Right atrium auricular region (tissue), 2 donors: ENCODE measurements around the gene ODAD3. TPM values are rescaled to one million over a fixed set of nuclear protein-coding genes. Genes with fewer than 3 reads are reported as not detected.

Experiments used
- DNase-seq: peaks from one replicate; pipeline ENCODE4 v3.0.0-alpha.2; 2019; ENCODE audit warnings: low spot score
- H3K27ac ChIP-seq, 2 donors: fragments of 200-600 bp; sonication (generic); 1 replicate in 1 of 2; 2 replicates in 1 of 2; pipeline ENCODE4 v1.5.1; 2016 to 2019
- H3K27me3 ChIP-seq, 2 donors: fragments of 200-600 bp; sonication (generic); one replicate each; pipeline versions ENCODE4 v1.5.1 to v1.6.0; 2017 to 2019
- H3K36me3 ChIP-seq: fragments of 200-600 bp; sonication (generic); one replicate; pipeline ENCODE4 v1.5.1; 2016
- H3K4me1 ChIP-seq, 2 donors: fragments of 200-600 bp; sonication (generic); one replicate each; pipeline versions ENCODE4 v1.5.1 to v1.6.0; 2017 to 2019
- H3K4me3 ChIP-seq, 2 donors: fragments of 200-600 bp; sonication (generic); 1 replicate in 1 of 2; 2 replicates in 1 of 2; pipeline ENCODE4 v1.5.1; 2017 to 2019; ENCODE audit warnings: mild to moderate bottlenecking in 1 of 2, moderate library complexity in 1 of 2
- H3K9me3 ChIP-seq, 2 donors: fragments of 200-600 bp; sonication (generic); one replicate each; pipeline ENCODE4 v1.5.1; 2019
- total RNA-seq, 2 donors: library from RNA; depleted of rRNA; stranded (reverse); fragments of >200 nt; gene quantifications; one replicate each; pipeline ENCODE4 v1.1.0, GENCODE V29; 2016
- TF ChIP-seq, protein P1 (sequence below), 2 donors: fragments of 200-600 bp; sonication (generic); IDR thresholded peaks; one replicate each; pipeline ENCODE4 v1.5.1; 2019; ENCODE audit warnings: antibody characterized with exemption in 2 of 2

The ODAD3 gene
- total RNA-seq, 2 donors from 2014 or later: 0.22 to 0.59 TPM

GRCh38 chr19:11446652-11447301 is 11.9 kb upstream of the ODAD3 start:
- no peak overlapping the region for H3K27ac ChIP-seq
- peaks cover 0 to 3% of the 10 kb centered on the region in 2 donors for H3K4me1 ChIP-seq
- H3K27me3 ChIP-seq: no peaks in the 10 kb centered on the region
- TF ChIP-seq, protein P1, sequence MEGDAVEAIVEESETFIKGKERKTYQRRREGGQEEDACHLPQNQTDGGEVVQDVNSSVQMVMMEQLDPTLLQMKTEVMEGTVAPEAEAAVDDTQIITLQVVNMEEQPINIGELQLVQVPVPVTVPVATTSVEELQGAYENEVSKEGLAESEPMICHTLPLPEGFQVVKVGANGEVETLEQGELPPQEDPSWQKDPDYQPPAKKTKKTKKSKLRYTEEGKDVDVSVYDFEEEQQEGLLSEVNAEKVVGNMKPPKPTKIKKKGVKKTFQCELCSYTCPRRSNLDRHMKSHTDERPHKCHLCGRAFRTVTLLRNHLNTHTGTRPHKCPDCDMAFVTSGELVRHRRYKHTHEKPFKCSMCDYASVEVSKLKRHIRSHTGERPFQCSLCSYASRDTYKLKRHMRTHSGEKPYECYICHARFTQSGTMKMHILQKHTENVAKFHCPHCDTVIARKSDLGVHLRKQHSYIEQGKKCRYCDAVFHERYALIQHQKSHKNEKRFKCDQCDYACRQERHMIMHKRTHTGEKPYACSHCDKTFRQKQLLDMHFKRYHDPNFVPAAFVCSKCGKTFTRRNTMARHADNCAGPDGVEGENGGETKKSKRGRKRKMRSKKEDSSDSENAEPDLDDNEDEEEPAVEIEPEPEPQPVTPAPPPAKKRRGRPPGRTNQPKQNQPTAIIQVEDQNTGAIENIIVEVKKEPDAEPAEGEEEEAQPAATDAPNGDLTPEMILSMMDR (IDR thresholded peaks at IDR 0.05): peak; percentile 62 to 82
- DNase-seq: no peak
- H3K36me3 ChIP-seq: peaks cover 73% of the 10 kb centered on the region
- H3K4me3 ChIP-seq: no peak overlapping the region
- no peaks in the 10 kb centered on the region for H3K9me3 ChIP-seq

- Histone ChIP-seq H3K27ac (no peak overlapping the region), H3K4me1 (no peaks in the 10 kb centered on the region), H3K9me3 (no peaks in the 10 kb centered on the region), H3K4me3 (no peak overlapping the region), H3K27me3 (no peaks in the 10 kb centered on the region), H3K36me3 (peaks cover 78% of the 10 kb centered on the region)
- TF ChIP-seq, protein P1 (IDR thresholded peaks at IDR 0.05): no peak
- DNase-seq: no peak
Measured at GRCh38 chr19:11446271-11446651, 11.3 kb upstream of the ODAD3 start.

GRCh38 chr19:11445141-11445540 is 10.2 kb upstream of the ODAD3 start:
- Histone ChIP-seq H3K27ac (no peak overlapping the region), H3K4me1 (no peaks in the 10 kb centered on the region), H3K36me3 (peaks cover 82% of the 10 kb centered on the region), H3K27me3 (no peaks in the 10 kb centered on the region), H3K4me3 (no peak overlapping the region), H3K9me3 (no peaks in the 10 kb centered on the region)
- no peak for DNase-seq
- TF ChIP-seq, protein P1 (IDR thresholded peaks at IDR 0.05): no peak

- Histone ChIP-seq H3K4me3 (no peak overlapping the region), H3K27ac (no peak overlapping the region), H3K4me1 (no peaks in the 10 kb centered on the region), H3K36me3 (peaks cover 89% of the 10 kb centered on the region), H3K27me3 (no peaks in the 10 kb centered on the region), H3K9me3 (no peaks in the 10 kb centered on the region)
- TF ChIP-seq, protein P1 (IDR thresholded peaks at IDR 0.05): no peak
- DNase-seq: no peak
Measured at GRCh38 chr19:11444059-11444458, 9.1 kb upstream of the ODAD3 start.

GRCh38 chr19:11437955-11438354 is 3.0 kb upstream of the ODAD3 start:
- H3K4me1 ChIP-seq: peaks cover 0 to 18% of the 10 kb centered on the region in 2 donors
- TF ChIP-seq, protein P1 (IDR thresholded peaks at IDR 0.05): no peak
- no peaks in the 10 kb centered on the region for H3K9me3 ChIP-seq
- peaks cover 46% of the 10 kb centered on the region for H3K36me3 ChIP-seq
- no peak overlapping the region for H3K27ac ChIP-seq
- H3K4me3 ChIP-seq: no peak overlapping the region
- no peaks in the 10 kb centered on the region for H3K27me3 ChIP-seq
- no peak for DNase-seq

GRCh38 chr19:11435833-11436313 is 952 bp upstream of the ODAD3 start:
- DNase-seq: no peak
- Histone ChIP-seq H3K4me3 (peak overlapping the region; percentile 78 to 88), H3K4me1 (peaks cover 0 to 18% of the 10 kb centered on the region in 2 donors), H3K36me3 (peaks cover 27% of the 10 kb centered on the region), H3K27me3 (no peaks in the 10 kb centered on the region), H3K27ac (peak overlapping the region; percentile 60 to 63), H3K9me3 (no peaks in the 10 kb centered on the region)
- TF ChIP-seq, protein P1 (IDR thresholded peaks at IDR 0.05): no peak
